ENCODE data around the gene APOBEC2.
A peak's percentile ranks its signal among the peaks of the same experiment; 100 is the strongest.

The APOBEC2 gene

GRCh38 chr6:41062056-41062455 is 9.1 kb downstream of the APOBEC2 start:
- DNase-seq, result no peak

DNA sequence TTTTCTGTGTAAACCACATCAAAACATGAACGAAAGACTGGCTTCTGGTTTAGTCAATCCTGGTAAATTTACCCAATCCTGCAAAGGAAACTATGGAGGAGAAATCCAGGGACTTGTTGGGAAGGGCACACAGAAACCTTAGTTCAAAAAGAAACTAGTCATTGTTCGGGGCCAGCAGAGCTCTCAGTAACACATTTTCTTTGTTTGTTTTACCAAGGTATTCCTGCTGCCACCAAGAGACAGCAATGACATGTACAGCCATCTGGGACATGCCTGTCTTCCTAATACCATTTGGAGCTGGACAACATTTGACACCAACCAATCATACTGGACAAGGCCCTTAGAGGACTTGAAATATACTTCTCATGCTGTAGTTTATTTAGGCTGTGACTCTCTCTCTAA is 10.9 kb downstream of the APOBEC2 start:
- no peak for DNase-seq

- DNase-seq, result no peak
Measured at GRCh38 chr6:41064841-41065240, 11.8 kb downstream of the APOBEC2 start.

DNA sequence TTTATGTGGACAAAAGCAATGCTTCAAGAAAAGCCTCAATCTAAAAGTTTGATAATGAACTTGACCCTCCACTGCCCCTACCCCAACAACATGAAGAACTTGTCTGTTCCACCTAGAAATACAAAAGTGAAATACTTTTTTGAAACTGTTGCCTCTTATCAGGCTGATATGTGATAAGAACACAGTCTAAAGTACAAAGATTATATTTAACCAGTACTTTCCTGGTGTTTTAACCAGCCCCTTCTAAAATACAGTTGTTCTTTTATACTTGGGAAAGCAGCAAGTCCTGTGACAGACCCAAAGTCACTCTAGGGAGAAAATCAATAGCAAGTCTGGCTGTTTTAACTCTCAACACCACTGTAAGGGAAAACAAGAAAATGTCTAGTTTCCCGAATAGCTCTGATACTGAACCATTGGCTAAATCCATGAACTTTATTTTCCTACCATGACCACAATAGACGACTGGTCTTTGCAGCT is 12.6 kb downstream of the APOBEC2 start:
- DNase-seq, result no peak

DNA sequence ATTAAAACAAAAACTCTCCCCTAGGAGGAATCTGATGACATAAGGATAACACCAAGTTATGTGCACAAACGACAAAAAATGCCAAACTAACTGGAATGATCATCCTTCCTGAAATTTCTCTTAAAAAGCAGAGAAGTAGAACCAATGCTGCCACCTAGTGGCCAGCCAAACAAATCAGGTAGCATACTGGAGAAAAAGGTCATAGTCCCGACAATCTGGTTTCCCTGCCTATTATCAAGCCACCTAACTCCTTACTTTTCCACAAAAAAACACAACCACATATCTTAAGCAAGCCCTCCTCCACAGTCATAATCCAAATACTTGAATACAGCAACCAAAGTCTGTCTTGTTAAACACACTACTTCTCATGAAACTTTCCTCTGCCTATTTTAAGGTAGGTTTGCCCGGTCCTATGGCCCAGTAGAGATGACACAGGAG is 13.9 kb downstream of the APOBEC2 start:
- DNase-seq, result peak; percentile 47 to 63

GRCh38 chr6:41071501-41071922 is 18.5 kb downstream of the APOBEC2 start:
- no peak for DNase-seq

- DNase-seq, result peak; percentile 99
Measured at GRCh38 chr6:41071923-41072835, 19.2 kb downstream of the APOBEC2 start, which contains the start of gene OARD1. Gene OARD1, minus strand, starts transcription at chr6:41072356. Its CDS starts 722 bp downstream, at chr6:41071634.

DNA sequence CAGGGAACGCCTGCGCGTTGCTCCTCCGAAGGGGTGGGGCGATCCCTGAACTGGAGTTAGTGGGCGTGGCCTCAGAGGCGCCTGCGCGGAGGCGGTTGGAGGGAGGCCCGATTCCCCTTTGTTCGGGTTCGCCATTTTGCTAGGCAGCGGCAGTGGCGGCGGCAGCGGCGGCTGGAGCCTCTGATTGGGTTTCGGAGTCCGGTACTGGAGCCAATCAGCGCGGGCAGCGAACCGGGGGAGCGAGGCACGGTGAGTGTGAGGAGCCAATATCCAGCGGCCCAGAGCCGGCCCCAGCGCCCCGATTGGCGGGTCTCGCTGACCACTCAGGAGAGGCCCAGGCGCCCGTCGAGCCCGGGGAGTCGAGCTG is 19.8 kb downstream of the APOBEC2 start, which contains the start of gene NFYA:
TSS of gene NFYA (plus strand) at position 139 of the 367 bp plus-strand sequence. CDS start 6,116 bp downstream, outside the sequence.
- DNase-seq, result peak in 1 of 2 experiments; percentile 99

- peak; percentile 78 to 80 for DNase-seq
Measured at GRCh38 chr6:41073203-41073967, 20.4 kb downstream of the APOBEC2 start.

- no peak for DNase-seq
Measured at GRCh38 chr6:41073968-41074691, 21.1 kb downstream of the APOBEC2 start.

DNA sequence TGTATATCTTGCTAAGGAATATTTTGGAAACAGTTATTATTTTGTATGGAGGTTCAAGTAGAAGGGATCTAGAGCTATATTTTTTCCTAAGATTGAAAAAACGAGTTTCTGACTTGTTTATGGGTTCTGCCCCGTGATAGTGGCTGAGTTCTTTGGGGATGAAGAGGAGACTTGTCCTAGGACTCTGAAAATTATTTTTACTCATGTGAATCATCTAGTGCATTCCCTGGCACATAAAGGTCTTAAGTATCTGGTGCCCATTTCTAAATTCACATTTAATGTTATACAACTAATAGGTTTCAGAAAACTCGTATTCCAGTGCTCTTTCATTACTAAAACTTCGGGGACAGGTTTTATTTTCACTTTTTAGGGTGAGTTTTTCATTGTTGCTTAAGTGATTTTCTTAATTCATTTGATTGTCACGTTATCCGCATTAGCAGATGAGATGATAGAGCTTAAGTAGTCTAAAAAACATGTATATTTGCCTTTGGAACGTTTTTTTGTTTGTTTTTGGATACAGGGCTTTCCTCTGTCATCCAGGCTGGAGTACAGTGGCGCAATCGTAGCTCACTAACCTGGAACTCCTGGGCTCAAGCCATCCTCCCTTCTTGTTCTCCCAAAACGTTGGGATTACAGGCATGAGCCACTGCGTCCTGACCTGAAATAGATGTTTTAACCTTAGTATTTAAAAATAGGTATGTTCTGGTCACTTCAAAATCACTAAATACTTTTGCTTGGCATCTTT is 21.9 kb downstream of the APOBEC2 start:
- no peak for DNase-seq

GRCh38 chr6:41075651-41076626 is 22.9 kb downstream of the APOBEC2 start:
- no peak for DNase-seq

- no peak for DNase-seq
Measured at GRCh38 chr6:41077536-41077935, 24.5 kb downstream of the APOBEC2 start.

DNA sequence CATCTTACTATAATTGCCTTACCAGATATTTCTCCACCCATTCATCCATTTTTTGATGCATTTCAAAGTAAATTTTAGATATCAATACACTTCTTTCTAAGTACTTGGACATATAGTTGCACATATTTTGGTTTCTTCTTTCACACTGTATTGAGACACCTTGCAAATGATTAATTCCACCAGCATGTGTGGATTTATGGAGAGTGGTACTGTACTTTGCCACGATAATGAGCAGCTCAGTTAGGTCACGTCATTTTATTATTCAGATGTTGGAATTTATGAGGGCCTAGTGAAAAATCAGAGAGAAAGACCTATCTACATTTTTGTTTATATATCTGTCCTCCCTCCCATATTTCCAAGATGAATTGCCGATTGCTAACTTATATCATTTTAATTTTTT is 25.1 kb downstream of the APOBEC2 start:
- no peak for DNase-seq

DNA sequence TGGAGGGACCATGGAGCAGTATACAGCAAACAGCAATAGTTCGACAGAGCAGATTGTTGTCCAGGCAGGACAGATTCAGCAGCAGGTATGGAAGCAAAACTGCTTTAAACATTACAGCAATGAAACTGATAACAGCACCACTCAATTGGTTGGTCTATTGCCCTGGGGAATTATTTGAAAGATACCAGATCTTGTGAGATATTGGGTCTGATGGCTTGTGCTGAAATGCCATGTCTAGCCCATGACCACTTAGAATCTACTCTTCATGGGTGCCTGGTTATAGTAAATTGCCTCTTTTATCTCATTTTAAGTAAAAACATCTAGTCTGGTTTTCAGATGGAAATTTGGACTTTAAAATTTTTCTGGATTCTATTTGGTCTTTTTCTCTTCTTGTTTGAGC is 26.1 kb downstream of the APOBEC2 start:
- DNase-seq, result no peak

DNA sequence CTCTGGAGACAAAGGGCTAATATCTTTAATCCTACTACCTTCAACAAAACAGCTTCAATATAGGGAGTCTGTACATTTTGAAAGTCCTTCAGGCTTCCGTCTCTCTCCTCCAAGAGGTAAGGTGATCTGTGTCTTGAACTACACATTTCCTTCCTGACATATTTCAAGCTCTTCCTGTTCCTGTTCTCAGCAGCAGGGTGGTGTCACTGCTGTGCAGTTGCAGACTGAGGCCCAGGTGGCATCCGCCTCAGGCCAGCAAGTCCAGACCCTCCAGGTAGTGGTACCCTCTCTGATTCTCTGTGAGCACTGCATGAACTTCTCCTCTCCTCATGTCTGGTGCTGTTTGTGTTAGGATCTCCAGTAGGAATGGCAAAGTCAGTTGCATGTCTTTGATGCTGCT is 27.6 kb downstream of the APOBEC2 start:
- DNase-seq, result no peak

DNA sequence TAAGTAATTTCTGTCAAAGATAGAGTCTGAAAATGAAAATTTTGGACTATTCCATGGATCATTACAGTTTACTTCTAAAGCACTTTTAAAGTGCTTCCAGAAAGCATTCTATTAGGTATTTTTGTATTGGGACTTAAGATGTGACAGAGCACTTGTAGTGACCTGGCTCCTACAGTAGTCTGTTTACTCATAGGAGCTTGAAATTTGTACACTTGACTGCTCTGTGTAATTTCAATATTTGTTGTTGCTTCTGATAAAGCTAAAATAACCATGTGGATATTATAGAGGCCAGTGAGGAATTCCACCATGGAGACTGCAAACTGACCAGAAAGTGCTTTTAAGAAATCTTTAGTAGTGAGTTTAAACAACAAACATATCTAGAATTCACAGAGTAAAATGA is 30.1 kb downstream of the APOBEC2 start:
- no peak for DNase-seq

GRCh38 chr6:41085182-41085581 is 32.2 kb downstream of the APOBEC2 start:
- DNase-seq, result no peak

DNA sequence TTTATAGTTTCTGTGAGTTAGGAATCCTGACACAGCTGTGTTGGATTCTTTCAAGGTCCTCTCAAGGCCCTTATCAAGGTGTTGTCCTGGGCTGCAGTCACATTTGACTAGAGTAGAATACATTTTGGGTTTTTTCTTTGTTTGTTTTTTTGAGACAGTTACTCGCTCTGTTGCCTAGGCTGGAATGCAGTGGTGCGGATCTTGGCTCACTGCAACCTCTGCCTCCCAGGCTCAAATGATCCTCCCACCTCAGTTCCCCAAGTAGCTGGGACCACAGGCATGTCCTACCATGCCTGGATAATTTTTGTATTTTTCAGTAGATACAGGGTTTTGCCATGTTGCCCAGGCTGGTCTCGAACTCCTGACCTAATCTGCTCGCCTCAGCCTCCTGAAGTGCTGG is 35.4 kb downstream of the APOBEC2 start:
- no peak for DNase-seq

GRCh38 chr6:41090841-41091761 is 38.1 kb downstream of the APOBEC2 start:
- DNase-seq, result no peak

All from stimulated activated CD4-positive, alpha-beta T cell treated with anti-CD3 and anti-CD28 coated beads, Interleukin-4, amount 100 ng/mL, for 4 hours (primary cell).